Thyroid gland (tissue), 4 donors: ENCODE results near the gene CREB5.

Experiments used
- CTCF ChIP-seq, 6 experiments: fragments of 200-600 bp in 3 of 6; fragments of 450-650 bp in 3 of 6; sonication (generic) in 3 of 6; IDR thresholded peaks; one replicate each; pipeline ENCODE4 v1.5.1; 2016 to 2019; ENCODE audit warnings: antibody characterized with exemption in 6 of 6, mild to moderate bottlenecking in 2 of 6, inconsistent platforms in 1 of 6, moderate library complexity in 1 of 6
- POLR2A ChIP-seq, 2 donors: fragments of 450-650 bp; IDR thresholded peaks; one replicate each; pipeline ENCODE4 v1.6.1; 2017; ENCODE audit warnings: antibody characterized with exemption in 2 of 2, mild to moderate bottlenecking in 2 of 2, moderate library complexity in 1 of 2

- TF ChIP-seq CTCF (IDR thresholded peaks at IDR 0.05): no peak
- TF ChIP-seq POLR2A (IDR thresholded peaks at IDR 0.05): no peak
Measured at GRCh38 chr7:28505014-28505413, 92.7 kb downstream of the CREB5 start.
